Tibial artery (tissue), 4 donors: ENCODE data around the gene GRIA4.

Experiments used
- DNase-seq, 2 donors: peaks; one replicate each; pipeline ENCODE4 v3.0.0-alpha.2; 2019
- H3K27ac ChIP-seq, 2 donors: fragments of 200-600 bp; sonication (generic) in 1 of 2; 1 replicate in 1 of 2; 2 replicates in 1 of 2; pipeline ENCODE4 v1.5.1; 2018 to 2019; ENCODE audit warnings: mild to moderate bottlenecking in 1 of 2
- H3K27me3 ChIP-seq, 2 donors: fragments of 200-600 bp; sonication (generic) in 1 of 2; one replicate each; pipeline versions ENCODE4 v1.5.1 to v1.6.0; 2016 to 2019
- H3K36me3 ChIP-seq, 3 donors: fragments of 200-600 bp; sonication (generic) in 2 of 3; one replicate each; pipeline ENCODE4 v1.5.1; 2016 to 2019; ENCODE audit warnings: mild to moderate bottlenecking in 2 of 3
- H3K4me1 ChIP-seq, 4 donors: fragments of 200-600 bp; sonication (generic) in 2 of 4; 1 replicate in 3 of 4; 2 replicates in 1 of 4; pipeline ENCODE4 v1.5.1; 2016 to 2019
- H3K4me3 ChIP-seq, 2 donors: fragments of 200-600 bp; sonication (generic) in 1 of 2; 1 replicate in 1 of 2; 2 replicates in 1 of 2; pipeline ENCODE4 v1.5.1; 2018 to 2019; ENCODE audit warnings: mild to moderate bottlenecking in 2 of 2
- H3K9me3 ChIP-seq, 3 donors: fragments of 200-600 bp; sonication (generic) in 1 of 3; one replicate each; pipeline ENCODE4 v1.5.1; 2016 to 2019
- CTCF ChIP-seq, 2 experiments: fragments of 200-600 bp in 1 of 2; fragments of 450-650 bp in 1 of 2; IDR thresholded peaks; one replicate each; pipeline ENCODE4 v1.5.1; 2017 to 2019; ENCODE audit warnings: antibody characterized with exemption in 2 of 2, mild to moderate bottlenecking in 1 of 2, moderate library complexity in 1 of 2
- intact Hi-C: fragments of 100-400 bp; cut with DNase I; formaldehyde crosslinking; loops from one replicate; pipeline ENCODE4 v1.15.0; 2023; ENCODE audit warnings: low total_unique reads

GRIA4 gene

GRCh38 chr11:105923252-105923651, 313.4 kb downstream of the GRIA4 start:
- H3K9me3 ChIP-seq: no peaks in the 10 kb centered on the region
- intact Hi-C loops: no loop called here
- no peak for DNase-seq
- no peak for TF ChIP-seq CTCF (IDR thresholded peaks at IDR 0.05)
- H3K4me3 ChIP-seq: no peak overlapping the region
- no peaks in the 10 kb centered on the region for H3K4me1 ChIP-seq
- no peaks in the 10 kb centered on the region for H3K36me3 ChIP-seq
- no peaks in the 10 kb centered on the region for H3K27me3 ChIP-seq
- no peak overlapping the region for H3K27ac ChIP-seq

- intact Hi-C loops: no loop called here
- no peak for TF ChIP-seq CTCF (IDR thresholded peaks at IDR 0.05)
- Histone ChIP-seq H3K4me1 (no peaks in the 10 kb centered on the region), H3K4me3 (no peak overlapping the region), H3K27me3 (no peaks in the 10 kb centered on the region), H3K27ac (no peak overlapping the region), H3K36me3 (no peaks in the 10 kb centered on the region), H3K9me3 (no peaks in the 10 kb centered on the region)
- no peak for DNase-seq
Measured at GRCh38 chr11:105923807-105924206, 313.9 kb downstream of the GRIA4 start.

GRCh38 chr11:105929084-105929955, 319.4 kb downstream of the GRIA4 start:
- Histone ChIP-seq H3K36me3 (no peaks in the 10 kb centered on the region), H3K9me3 (no peaks in the 10 kb centered on the region), H3K27ac (no peak overlapping the region), H3K4me3 (no peak overlapping the region), H3K27me3 (no peaks in the 10 kb centered on the region), H3K4me1 (no peaks in the 10 kb centered on the region)
- no peak for TF ChIP-seq CTCF (IDR thresholded peaks at IDR 0.05)
- no peak for DNase-seq
- intact Hi-C loops: no loop called here

GRCh38 chr11:105933695-105934094, 323.8 kb downstream of the GRIA4 start:
- no peak for TF ChIP-seq CTCF (IDR thresholded peaks at IDR 0.05)
- H3K9me3 ChIP-seq: no peaks in the 10 kb centered on the region
- H3K27me3 ChIP-seq: no peaks in the 10 kb centered on the region
- no peak overlapping the region for H3K27ac ChIP-seq
- intact Hi-C loops: no loop called here
- no peak overlapping the region for H3K4me3 ChIP-seq
- DNase-seq: no peak
- H3K4me1 ChIP-seq: no peaks in the 10 kb centered on the region
- H3K36me3 ChIP-seq: no peaks in the 10 kb centered on the region

- no peaks in the 10 kb centered on the region for H3K27me3 ChIP-seq
- no peaks in the 10 kb centered on the region for H3K36me3 ChIP-seq
- no peak overlapping the region for H3K4me3 ChIP-seq
- H3K4me1 ChIP-seq: no peaks in the 10 kb centered on the region
- intact Hi-C loops: no loop called here
- no peak for TF ChIP-seq CTCF (IDR thresholded peaks at IDR 0.05)
- H3K9me3 ChIP-seq: no peaks in the 10 kb centered on the region
- no peak for DNase-seq
- H3K27ac ChIP-seq: no peak overlapping the region
Measured at GRCh38 chr11:105935791-105936190, 325.9 kb downstream of the GRIA4 start.
